ENCODE measurements around the gene WFDC9.

Gene WFDC9

GRCh38 chr20:45607810-45608209 lies 23.3 kb downstream of the WFDC9 start:
- Histone ChIP-seq H3K4me3 (ENCODE audit: low read depth, low read length) (no peak overlapping the region), H3K36me3 (replicated peaks) (no peaks in the 10 kb centered on the region)
- no peak for TF ChIP-seq CTCF (IDR thresholded peaks at IDR 0.05; ENCODE audit: low read depth, low read length, missing control alignments)

GRCh38 chr20:45595235-45595634 lies 35.8 kb downstream of the WFDC9 start:
- in situ Hi-C loops (cut with HindIII; ENCODE audit: low pct_ligation_motif_present, low sequenced_read_pairs) = no loop called here
- H3K36me3 ChIP-seq (replicated peaks) = no peaks in the 10 kb centered on the region
- H3K4me3 ChIP-seq (ENCODE audit: low read depth, low read length) = no peak overlapping the region
- no peak for DNase-seq
- TF ChIP-seq CTCF (IDR thresholded peaks at IDR 0.05; ENCODE audit: low read depth, low read length, missing control alignments) = no peak
- H3K27ac ChIP-seq = no peak overlapping the region
- H3K27me3 ChIP-seq (replicated peaks) = no peaks in the 10 kb centered on the region

More at GRCh38 chr20:45607810-45608209, 23.3 kb downstream of the WFDC9 start:
- DNase-seq = no peak
- H3K27ac ChIP-seq = no peak overlapping the region
- no peaks in the 10 kb centered on the region for H3K27me3 ChIP-seq (replicated peaks)
- in situ Hi-C loops (cut with HindIII; ENCODE audit: low pct_ligation_motif_present, low sequenced_read_pairs) = no loop called here

- DNase-seq = no peak
- TF ChIP-seq CTCF (IDR thresholded peaks at IDR 0.05; ENCODE audit: low read depth, low read length, missing control alignments) = no peak
- in situ Hi-C loops (cut with HindIII; ENCODE audit: low pct_ligation_motif_present, low sequenced_read_pairs) = no loop called here
- H3K4me3 ChIP-seq (ENCODE audit: low read depth, low read length) = no peak overlapping the region
- H3K27me3 ChIP-seq (replicated peaks) = no peaks in the 10 kb centered on the region
- no peaks in the 10 kb centered on the region for H3K36me3 ChIP-seq (replicated peaks)
- H3K27ac ChIP-seq = no peak overlapping the region
These were observed 37.6 kb downstream of the WFDC9 start for GRCh38 chr20:45593498-45593897.

DNA sequence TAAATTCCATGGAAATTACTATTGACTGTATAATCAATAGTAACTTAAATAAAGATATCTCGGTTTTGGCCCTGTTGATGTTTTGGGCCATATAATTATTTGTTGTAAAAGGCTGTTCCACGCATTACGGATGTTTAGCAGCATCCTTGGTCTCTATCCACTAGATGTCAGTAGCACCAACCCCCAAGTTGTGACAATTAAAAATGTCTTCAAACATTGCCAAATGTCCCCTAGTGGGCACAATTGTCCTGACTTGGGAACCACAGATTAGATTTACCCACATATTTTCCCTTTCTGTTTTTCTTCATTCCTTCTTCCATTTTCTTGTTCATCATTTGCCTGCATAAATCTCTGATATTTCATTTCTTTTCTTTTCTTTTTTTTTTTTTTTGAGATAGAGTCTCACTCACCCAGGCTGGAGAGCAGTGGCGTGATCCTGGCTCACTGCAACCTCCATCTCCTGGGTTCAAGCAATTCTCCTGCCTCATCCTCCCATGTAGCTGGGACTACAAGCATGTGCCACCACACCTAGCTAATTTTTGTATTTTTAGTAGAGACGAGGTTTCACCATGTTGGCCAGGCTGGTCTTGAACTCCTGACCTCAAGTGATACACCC lies 38.4 kb downstream of the WFDC9 start:
- Histone ChIP-seq H3K36me3 (replicated peaks) (no peaks in the 10 kb centered on the region), H3K27me3 (replicated peaks) (no peaks in the 10 kb centered on the region), H3K27ac (no peak overlapping the region), H3K4me3 (ENCODE audit: low read depth, low read length) (no peak overlapping the region)
- in situ Hi-C loops (cut with HindIII; ENCODE audit: low pct_ligation_motif_present, low sequenced_read_pairs) = no loop called here
- TF ChIP-seq CTCF (IDR thresholded peaks at IDR 0.05; ENCODE audit: low read depth, low read length, missing control alignments) = peak; percentile 79
- peak; percentile 32 for DNase-seq

- H3K27me3 ChIP-seq (replicated peaks) = no peaks in the 10 kb centered on the region
- no peak for DNase-seq
These were observed 41.4 kb downstream of the WFDC9 start for GRCh38 chr20:45589725-45590124.

More at GRCh38 chr20:45589725-45590124, 41.4 kb downstream of the WFDC9 start:
- in situ Hi-C loops (cut with HindIII; ENCODE audit: low pct_ligation_motif_present, low sequenced_read_pairs) = no loop called here
- Histone ChIP-seq H3K27ac (no peak overlapping the region), H3K4me3 (ENCODE audit: low read depth, low read length) (no peak overlapping the region), H3K36me3 (replicated peaks) (no peaks in the 10 kb centered on the region)
- no peak for TF ChIP-seq CTCF (IDR thresholded peaks at IDR 0.05; ENCODE audit: low read depth, low read length, missing control alignments)

Measured in brain microvascular endothelial cell (primary cell).